Activated gamma-delta T cell treated with Interleukin-2 at 50 U/mL for 16 hours (primary cell): ENCODE measurements around the gene PEX6.
"Not testable (repeated sequence)": the region's sequence is repeated elsewhere in the genome, so short reads cannot be mapped to it uniquely, and the experiment has no call there.

ENCODE experiments used
- DNase-seq: peaks from one replicate; pipeline ENCODE4 v3.0.0-alpha.2; 2020

PEX6 gene

GRCh38 chr6:42963179-42963854 is 15.7 kb downstream of the PEX6 start:
- no peak for DNase-seq

GRCh38 chr6:42962502-42963178 is 16.3 kb downstream of the PEX6 start:
- no peak for DNase-seq

- DNase-seq, result no peak
These were observed 16.9 kb downstream of the PEX6 start for GRCh38 chr6:42962096-42962495.

- no peak for DNase-seq
These were observed 17.9 kb downstream of the PEX6 start for GRCh38 chr6:42961020-42961470.

GRCh38 chr6:42960243-42961019 is 18.6 kb downstream of the PEX6 start, which contains the start of gene GNMT:
TSS of gene GNMT (plus strand) at chr6:42960754. CDS start at chr6:42960768, 14 bp downstream.
- peak; percentile 31 for DNase-seq

GRCh38 chr6:42959917-42960242 is 19.1 kb downstream of the PEX6 start:
- DNase-seq, result no peak

GRCh38 chr6:42958125-42958524 is 20.9 kb downstream of the PEX6 start:
- DNase-seq, result no peak

GRCh38 chr6:42954405-42954804 is 24.6 kb downstream of the PEX6 start:
- not testable (repeated sequence) for DNase-seq

- DNase-seq, result no peak
These were observed 26.6 kb downstream of the PEX6 start for GRCh38 chr6:42952389-42952788.

GRCh38 chr6:42947950-42948349 is 31.0 kb downstream of the PEX6 start:
- no peak for DNase-seq

- no peak for DNase-seq
These were observed 36.5 kb downstream of the PEX6 start for GRCh38 chr6:42942444-42942843.

- DNase-seq, result not testable (repeated sequence)
These were observed 37.6 kb downstream of the PEX6 start for GRCh38 chr6:42941356-42941755.

GRCh38 chr6:42940493-42941045 is 38.4 kb downstream of the PEX6 start:
- no peak for DNase-seq

GRCh38 chr6:42939810-42940167 is 39.2 kb downstream of the PEX6 start:
- no peak for DNase-seq

GRCh38 chr6:42938987-42939809 is 39.8 kb downstream of the PEX6 start:
- DNase-seq, result no peak

GRCh38 chr6:42938428-42938796 is 40.6 kb downstream of the PEX6 start:
- no peak for DNase-seq

- no peak for DNase-seq
These were observed 41.2 kb downstream of the PEX6 start for GRCh38 chr6:42937548-42938427.

- no peak for DNase-seq
These were observed 42.6 kb downstream of the PEX6 start for GRCh38 chr6:42936398-42936797.

- no peak for DNase-seq
These were observed 43.7 kb downstream of the PEX6 start for GRCh38 chr6:42935322-42935721.

GRCh38 chr6:42933205-42933604 is 45.8 kb downstream of the PEX6 start:
- no peak for DNase-seq

- no peak for DNase-seq
These were observed 46.6 kb downstream of the PEX6 start for GRCh38 chr6:42932412-42932811.
